HG02884 (cell line): ENCODE measurements around the gene TMEM220.
A peak's percentile ranks its signal among the peaks of the same experiment; 100 is the strongest.
"Not testable (repeated sequence)": the region's sequence is repeated elsewhere in the genome, so short reads cannot be mapped to it uniquely, and the experiment has no call there.

Experiments used
- ATAC-seq: cut with Tn5 transposase; IDR thresholded peaks from one replicate; pipeline ENCODE4 v1.9.1; 2021; ENCODE audit warnings: mild to moderate bottlenecking, moderate library complexity; ENCODE audit not compliant: unreplicated experiment

Gene TMEM220

DNA sequence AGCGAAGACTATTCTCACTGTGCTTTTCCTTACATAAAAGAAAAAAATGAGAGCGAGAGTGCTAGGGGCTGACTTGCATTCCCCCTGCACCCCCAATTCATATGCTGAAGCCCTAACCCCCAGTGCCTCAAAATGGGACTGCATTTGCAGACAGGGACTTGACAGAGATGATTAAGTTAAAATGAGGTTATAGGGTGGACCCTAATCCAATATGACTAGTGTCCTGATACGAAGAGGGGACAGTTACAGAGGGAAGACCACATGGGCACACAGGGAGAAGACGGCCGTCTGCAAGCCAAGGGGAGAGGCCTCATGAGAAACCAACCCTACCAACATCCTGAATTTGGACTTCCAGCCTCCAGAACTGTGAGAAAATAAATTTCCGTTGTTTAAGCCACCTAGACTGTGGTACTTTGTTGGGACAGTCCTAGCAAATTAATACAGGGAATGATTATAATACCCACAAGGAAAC is 1.6 kb upstream of the TMEM220 start:
- no peak for ATAC-seq

DNA sequence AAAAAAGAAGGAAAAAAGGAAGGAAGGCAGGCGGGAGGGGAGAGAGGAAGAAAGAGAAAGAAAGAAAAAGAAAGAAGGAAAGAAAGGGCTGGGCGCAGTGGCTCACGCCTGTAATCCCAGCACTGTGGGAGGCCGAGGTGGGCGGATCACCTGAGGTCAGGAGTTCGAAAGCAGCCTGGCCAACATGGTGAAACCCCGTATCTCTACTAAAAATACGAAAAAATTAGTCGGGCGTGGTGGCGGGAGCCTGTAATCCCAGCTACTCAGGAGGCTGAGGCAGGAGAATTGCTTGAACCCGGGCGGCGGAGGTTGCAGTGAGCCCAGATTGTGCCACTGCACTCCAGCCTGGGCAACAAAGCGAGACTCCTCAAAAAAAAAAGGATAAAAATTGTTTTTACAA is 424 bp upstream of the TMEM220 start:
- ATAC-seq: not testable (repeated sequence)

DNA sequence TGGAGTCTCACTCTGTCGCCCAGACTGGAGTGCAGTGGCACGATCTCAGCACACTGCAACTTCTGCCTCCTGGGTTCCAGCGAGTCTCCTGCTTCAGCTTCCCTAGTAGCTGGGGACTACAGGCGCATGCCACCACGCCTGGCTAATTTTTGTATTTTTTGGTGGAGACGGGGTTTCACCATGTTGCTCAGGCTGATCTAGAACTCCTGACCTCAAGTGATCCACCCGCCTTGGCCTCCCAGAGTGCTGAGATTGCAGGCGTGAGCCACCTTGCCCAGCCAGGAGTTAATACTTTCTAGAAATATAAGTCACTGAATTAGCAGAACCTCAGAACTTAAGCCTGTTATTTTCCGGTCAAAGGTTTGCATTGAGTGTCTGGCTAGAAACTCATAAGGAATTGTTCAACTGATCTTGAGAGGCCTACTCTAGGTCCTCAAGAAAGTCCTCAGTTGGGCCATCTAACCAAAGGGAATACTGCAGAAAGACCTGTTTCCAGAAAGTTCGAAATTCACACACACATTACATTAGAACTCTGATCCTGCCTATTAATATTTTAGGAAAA is 1.4 kb downstream of the TMEM220 start:
- no peak for ATAC-seq

DNA sequence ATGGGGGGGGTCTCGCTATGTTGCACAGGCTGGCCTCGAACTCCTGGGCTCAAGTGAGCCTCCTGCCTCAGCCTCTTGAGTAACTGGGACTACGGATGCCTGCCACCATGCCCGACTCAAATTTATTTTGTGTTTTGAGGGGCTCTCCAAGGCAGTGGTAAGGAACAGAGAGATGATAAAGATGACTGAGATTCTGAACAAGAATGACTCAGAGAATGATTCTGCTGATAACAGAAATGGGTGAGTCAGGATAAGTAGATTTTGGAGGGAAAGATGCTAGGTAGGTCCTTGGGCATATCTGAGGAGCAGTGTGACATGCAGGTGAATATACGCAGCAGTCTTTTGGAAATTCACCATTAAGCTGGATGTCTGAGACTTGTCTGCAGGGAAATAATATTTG is 2.6 kb downstream of the TMEM220 start:
- no peak for ATAC-seq

DNA sequence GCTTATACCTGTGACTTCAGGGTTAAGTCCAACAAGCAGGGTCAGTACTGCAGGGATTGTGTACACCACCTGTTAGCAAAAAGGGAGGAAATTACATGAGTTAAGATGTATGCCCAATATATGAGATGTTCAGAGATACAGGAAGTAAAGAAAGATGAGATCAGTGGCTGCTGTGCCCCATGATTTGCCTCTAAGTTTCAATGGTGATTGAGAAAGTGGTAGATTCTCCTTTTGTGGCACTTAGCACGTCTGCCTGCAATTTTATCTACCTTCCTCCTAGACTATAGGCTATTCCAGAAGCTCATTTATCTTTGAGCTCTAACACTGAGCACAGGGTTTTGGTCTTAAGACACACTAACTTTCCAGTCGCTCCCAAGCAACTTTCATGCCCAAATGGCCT is 3.6 kb downstream of the TMEM220 start:
- ATAC-seq: no peak

DNA sequence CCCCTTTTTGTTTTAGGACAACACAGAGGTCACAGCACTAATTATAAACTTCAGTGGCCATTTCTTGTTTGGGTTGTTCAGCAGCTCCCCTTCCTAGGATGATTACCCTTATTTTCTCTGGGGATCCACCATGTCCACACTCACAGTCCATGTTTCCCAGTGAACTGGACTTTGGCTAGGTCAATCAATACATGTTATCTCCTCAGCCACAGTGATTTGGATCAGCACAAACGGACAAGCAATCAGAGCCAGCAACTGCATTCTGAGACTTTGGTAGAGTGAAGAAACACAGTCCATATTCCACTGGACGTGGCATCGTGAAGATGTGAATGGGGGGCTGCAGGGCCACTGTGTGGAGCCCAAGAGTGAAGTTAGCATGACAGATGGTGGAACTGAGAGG is 4.6 kb downstream of the TMEM220 start:
- no peak for ATAC-seq

DNA sequence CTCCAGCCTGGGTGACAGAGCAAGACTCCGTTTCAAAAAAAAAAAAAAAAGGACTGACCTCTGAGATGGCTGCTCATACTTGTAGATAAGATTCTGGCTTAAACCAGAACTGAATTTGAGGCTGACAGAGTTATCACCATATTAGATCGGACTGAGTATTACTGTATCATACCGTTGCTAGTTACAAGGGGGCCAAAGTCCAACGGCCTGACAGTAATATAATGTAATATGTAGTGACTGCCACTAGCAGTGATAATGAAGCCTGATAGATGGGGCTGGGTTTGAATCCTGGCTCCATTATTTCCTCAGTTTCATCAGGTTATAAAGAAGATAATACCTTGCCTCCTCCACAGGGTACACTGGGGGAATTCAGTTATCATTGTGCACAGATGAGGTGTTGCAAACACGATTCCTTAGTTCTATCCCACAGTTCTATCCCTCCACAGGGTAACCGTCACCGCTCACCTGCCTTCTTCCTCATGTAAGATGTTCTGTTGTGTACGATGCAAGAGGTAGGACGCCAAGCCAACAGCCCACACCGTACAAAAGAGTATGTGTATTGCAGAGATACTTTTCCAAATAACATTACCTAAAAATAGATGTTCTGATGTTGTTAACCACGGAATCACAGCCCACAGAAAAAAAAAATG is 5.2 kb downstream of the TMEM220 start:
- no peak for ATAC-seq

DNA sequence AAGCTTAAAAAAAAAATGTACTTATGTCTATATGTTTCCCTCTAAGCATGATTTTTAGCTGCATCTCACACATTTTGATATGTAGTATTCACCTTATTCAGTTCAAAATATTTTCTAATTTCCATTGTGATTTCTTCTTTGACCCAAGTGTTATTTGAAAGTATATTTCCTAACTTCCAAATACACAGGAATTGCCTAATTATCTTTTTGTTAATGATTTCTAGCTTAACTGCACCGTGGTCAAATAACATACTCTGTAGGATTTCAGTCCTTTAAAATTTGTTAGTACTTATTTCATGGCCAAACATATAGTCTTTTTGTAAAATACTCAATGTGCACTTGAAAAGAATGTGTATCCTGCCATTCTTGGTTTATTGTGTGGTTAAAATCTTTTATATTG is 11.3 kb downstream of the TMEM220 start:
- ATAC-seq: no peak

DNA sequence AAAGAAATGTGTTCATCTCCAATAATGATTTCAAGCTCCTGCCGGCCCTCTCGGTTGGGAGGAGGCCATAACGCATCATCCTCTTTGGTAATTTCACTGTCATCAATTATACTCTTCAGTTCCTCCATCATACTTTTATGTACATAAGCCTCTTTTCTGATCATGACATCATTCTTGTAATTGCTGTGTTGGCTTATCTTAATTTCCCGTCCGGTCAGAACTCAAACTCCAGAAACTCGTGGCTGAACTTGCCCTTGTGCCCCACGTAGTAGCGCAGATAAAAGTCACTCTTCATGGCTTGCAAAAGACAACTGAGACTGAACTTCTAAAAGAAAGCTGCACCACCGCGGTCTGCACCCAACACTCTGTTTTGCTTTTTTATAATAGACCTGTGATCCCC is 13.6 kb downstream of the TMEM220 start:
- ATAC-seq: no peak

DNA sequence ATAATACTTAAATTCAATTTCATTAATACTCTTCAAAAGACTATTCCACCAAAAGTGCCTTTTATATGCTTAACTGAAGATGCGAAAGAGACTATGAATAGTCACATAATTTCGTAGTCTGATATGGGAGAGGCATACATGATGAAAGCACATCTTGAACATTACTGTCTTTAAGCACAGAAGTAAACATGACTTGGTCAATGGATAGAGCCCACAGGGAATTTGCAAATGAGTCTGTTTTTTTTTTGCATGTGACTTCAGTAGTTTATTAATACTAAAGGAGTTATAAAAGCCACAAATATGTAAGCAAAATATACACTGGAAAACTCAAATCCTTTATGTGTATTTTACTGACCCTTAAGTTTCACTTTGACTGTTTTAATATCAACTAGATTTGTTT is 16.5 kb downstream of the TMEM220 start:
- no peak for ATAC-seq

DNA sequence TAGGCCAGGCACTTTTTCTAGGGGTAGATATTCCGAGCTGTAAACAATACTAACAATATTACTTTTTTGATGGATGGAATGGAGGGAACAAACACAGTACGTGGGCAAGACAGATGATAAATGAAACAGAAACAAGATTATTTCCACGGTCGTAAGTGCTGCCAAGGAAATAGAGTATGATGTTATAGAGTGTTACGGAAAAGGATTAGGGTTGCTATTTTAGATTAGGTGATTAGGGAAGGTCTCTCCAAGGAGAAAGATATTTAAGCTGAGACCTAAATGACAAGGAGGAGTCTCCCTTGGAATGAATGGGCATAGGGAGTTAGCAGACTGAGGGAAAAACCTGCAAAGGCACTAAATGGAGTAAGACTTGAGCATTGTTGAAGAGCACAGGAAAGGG is 24.1 kb downstream of the TMEM220 start:
- no peak for ATAC-seq

DNA sequence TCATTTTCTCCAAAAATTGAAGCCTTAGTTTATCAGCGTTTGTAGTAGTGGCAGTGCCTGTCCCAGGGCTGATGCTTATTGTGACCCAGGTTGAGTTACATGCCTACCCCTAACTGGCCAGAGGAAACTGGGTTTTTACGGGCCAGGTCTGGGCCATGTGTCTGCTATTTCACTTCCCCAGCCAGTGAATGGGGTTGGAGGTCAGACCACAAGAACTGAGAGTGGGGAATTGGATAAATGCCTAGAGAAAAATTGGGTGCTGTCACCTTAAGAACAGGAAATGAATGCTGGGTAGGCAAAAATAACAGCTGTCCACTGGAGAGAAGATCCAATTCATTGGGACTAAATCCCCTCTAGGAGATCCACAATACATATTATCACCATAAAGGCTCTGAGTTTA is 27.2 kb downstream of the TMEM220 start:
- ATAC-seq: no peak

DNA sequence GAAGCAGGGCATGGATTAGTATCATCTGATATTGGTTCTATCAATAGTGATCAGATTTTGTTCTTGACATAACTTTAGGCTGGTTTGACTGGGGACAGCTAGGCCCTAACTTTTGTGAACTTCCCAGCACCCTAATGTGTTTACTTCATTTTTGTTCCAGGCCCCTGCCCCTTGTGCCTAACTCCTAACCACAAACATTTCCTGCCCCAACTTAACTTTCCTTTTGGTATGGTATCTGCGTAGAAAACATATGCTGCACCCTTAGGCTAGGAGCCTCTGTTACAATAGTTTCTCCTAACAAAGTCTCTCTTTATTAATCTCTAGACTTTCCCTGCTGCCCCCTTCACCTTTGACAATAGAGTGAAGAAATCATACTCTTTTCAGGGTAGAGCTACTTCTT is 30.0 kb downstream of the TMEM220 start:
- no peak for ATAC-seq

DNA sequence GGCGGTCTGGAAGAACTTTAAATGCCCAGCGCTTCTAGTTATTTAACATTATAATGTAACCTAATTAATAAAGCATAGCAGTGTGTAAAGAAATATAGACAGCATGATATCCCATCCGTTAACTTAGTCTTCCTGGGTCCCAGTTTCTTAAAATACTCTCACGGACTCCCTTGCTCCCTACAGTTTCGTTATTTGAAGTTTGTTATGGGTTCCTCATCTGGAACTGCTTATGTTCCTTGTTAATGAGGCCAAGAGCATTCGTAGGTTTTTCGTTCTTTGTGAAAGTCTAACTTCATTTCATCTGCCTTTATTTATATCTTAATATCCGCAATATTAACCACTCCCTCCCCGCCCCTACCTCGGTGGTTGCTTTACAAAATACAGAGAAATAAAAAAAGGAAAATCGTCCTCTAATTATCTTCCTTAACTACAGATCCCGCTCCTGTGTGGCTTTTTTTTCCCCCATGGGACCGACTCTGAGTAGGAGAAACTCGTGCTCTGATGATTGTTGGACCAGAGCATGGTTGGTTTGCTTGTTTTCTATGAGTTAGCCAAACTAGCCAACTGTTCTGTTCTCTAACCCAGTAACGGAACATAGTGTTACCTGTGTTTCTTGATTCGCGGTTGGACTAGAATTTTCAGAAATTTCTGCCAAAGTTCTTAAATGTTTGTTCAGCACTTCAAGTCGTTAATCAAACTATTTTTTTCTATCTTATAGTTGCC is 31.6 kb downstream of the TMEM220 start:
- ATAC-seq: no peak

DNA sequence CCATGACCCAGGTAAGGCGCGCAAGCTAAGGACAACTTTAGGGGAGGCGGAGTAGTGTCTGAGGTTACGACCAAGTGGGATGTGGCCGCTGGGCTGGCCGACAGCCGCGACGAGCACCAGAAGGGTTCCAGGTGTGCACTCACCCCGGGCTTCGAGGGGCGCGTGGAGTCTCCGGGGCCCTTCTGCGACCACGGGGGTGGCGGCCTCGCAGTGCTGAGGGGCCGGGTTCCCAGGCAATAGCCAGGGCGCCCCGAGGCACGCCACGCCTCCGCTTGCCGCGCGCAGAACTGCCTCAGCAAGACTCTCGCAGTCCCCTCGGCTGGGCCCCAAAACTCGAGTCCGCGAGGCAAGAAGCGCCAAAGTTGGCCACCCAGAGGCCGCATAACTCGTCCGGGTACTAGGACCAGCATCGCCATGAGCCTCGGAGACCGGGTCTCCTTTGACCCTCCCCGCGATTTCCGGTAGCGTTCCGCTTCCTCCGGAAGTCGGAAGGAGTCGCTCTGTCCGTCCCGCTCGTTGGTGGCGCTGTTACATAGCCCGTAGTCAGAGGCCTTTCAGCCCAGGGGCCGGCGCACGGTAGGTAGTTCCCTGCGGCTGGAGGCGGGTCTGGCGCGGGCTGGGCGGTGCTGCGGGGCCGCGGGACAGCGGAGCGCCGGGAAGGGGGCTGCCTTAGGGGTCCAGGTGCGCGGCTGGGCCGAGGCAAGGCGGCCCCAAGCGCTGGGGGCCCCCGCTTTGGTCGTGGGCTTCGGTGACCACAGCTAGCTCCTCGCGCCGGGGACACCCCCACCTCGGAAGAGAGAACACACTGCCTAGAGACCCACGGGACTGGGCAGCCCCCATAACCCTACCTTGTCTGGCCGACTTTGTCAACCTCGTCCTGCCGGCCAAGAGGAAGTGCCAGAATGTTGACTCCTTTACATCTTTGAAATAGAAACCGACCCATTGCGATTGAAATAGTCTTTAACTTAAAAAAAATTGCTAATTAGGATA is 32.4 kb downstream of the TMEM220 start, which contains the start of the genes ADPRM and SCO1:
ADPRM (plus strand) TSS at position 503 of the 990 bp plus-strand sequence. CDS start 7,333 bp downstream, outside the sequence.
SCO1 (minus strand) TSS at position 442 of the 990 bp plus-strand sequence; CDS start at position 416, 26 bp downstream.
- peak; percentile 93 for ATAC-seq

DNA sequence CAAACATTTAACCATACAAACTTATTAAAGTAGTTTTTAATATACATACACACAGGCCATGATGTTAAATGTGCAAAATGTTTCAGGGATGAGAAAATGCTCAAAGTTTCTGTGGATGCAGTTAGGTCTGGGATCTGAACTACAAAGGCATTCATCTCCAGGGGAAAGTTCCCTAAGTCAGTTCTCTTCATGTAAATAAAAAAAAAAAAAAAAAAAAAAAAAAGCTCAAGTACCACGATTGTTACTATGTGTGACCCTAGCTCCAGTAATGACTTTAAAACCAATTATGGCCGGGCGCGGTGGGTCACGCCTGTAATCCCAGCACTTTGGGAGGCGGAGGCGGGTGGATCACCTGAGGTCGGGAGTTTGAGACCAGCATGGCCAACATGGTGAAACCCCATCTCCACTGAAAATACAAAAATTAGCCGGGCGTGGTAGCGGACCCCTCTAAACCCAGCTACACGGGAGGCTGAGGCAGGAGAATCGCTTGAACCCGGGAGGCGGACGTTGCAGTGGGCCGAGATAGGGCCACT is 33.9 kb downstream of the TMEM220 start:
- ATAC-seq: not testable (repeated sequence)

DNA sequence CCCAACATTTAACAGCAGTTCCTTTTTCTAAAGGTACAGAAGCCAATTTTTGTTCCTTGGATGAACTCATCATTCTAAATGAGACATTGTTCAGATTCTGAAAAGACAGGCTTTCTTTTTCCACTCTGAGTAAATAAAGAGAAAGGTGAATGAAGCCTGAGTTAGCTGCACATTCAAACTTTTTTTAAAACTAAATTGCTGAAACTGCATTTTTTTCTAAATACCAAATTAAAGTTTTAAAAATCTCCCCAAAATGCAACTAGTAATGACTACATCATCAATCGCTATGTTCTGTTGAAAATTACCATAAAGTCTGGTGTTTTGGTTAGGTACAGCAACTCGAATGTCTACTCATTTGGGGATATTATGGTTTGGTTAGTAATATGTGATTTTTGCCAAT is 42.3 kb downstream of the TMEM220 start:
- no peak for ATAC-seq

DNA sequence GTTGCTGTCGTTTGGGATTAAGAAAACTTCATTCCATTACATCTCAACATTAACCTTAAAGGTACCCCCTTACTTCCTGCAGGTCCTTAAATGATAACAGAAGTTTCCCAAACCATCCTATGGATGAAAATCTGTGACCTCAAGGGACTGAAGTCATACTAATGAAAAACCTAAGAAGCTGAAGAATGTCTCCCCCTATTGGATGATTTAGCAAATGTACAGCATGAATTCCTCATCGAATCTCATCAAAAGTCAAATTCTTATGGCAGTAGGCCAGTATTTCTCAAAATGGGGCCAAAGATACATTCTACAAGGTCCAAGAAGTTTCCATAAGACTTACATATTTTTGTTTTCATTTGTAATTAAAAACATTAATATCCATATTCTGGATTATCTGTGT is 46.0 kb downstream of the TMEM220 start:
- ATAC-seq: no peak

DNA sequence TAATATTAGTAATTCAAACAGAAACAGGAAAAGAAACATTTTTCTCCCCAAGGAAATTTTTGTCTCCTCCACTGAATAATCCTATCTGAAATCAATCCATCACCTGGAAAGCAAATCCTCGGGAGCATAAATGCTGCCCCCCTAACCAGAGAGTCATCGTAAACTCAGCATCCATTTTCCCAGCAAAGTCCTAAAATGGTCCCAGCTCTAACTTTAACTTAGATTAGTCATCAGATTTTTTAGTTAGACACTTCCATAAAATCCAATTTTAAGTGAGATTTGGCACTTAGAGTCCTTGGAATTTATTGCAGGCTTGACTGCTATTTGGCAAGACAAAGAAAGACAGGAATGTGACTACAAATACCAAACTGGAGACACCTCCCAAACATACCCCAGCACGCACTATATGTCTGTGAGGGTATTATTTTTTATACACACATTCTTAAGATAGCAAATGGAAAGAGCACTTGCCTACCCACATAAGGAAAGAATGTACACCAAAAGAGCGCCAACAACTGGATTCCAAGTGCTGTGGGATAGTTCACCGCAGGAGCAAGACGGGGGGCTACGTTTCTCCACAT is 47.9 kb downstream of the TMEM220 start:
- ATAC-seq: no peak

DNA sequence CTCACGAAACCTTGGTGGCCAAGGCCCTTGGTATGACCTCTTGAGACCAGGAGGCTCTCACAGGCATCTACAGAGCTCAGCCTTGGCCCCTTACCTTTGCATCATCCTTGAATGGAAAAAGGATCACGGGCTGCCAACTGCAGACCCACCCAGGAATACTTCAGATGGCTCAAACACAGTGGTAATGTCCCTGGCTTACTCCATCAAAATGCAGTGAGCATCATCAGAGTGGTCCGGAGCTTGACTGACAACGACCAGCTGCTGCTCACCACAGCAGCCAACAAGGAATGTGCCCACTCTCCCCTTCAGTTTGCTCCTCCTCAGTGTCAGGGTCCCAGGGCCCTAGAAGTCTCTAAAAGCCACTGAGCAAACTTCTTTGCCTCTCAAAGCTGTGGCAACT is 55.1 kb downstream of the TMEM220 start:
- ATAC-seq: no peak
